GM23248 (cell line): ENCODE results near the gene TULP3.

ENCODE experiments used
- EZH2 ChIP-seq: fragments of 200-600 bp; sonication (generic); IDR thresholded peaks from 2 replicates; pipeline ENCODE4 v1.6.1; 2018; ENCODE audit warnings: antibody characterized with exemption, mild to moderate bottlenecking; ENCODE audit not compliant: insufficient read depth, poor library complexity, severe bottlenecking
- EZH2phosphoT487 ChIP-seq: fragments of 200-600 bp; sonication (generic); IDR thresholded peaks from 2 replicates; pipeline ENCODE4 v1.6.1; 2018; ENCODE audit warnings: antibody characterized with exemption, moderate library complexity, mild to moderate bottlenecking, low read depth; ENCODE audit not compliant: insufficient read depth

DNA sequence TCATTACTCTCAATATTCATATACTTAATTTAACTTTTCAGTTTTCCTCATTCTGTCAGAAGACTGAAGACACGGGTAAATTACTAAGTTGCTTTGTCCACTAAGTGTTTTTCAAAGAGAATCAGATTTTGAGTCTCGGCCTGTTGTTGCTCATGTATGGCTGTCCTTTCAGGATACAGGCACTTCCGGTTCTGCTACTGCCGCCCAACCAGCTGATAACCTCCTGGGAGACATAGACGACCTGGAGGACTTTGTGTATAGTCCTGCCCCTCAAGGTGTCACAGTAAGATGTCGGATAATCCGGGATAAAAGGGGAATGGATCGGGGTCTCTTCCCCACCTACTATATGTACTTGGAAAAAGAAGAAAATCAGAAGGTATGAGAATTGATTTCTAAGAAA lies 40.2 kb downstream of the TULP3 start:
- TF ChIP-seq EZH2 (no peak), EZH2phosphoT487 (no peak)
